ENCODE measurements around the gene SMYD1.

SMYD1 gene

GRCh38 chr2:88057437-88057844 is 10.2 kb upstream of the SMYD1 start:
- no peak for DNase-seq

DNA sequence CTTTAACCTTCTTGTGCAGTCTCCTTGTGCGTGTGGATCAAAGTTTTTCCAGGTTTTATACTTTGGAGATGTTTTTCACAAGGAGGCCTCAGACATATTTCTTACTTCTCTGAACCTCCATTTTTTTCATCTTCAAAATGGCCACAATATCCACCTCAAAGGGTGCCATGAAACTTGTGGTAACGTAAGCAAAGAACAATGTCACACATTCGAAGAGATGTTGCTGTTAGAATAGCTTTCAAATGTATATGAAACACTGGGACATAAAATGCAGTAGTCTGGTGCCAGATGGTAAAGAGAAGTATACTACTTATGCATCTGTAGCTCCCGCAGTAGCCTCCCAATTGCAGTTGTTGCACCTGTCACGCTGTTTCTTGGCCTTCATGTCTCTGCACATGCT is 9.4 kb upstream of the SMYD1 start:
- no peak for DNase-seq

DNA sequence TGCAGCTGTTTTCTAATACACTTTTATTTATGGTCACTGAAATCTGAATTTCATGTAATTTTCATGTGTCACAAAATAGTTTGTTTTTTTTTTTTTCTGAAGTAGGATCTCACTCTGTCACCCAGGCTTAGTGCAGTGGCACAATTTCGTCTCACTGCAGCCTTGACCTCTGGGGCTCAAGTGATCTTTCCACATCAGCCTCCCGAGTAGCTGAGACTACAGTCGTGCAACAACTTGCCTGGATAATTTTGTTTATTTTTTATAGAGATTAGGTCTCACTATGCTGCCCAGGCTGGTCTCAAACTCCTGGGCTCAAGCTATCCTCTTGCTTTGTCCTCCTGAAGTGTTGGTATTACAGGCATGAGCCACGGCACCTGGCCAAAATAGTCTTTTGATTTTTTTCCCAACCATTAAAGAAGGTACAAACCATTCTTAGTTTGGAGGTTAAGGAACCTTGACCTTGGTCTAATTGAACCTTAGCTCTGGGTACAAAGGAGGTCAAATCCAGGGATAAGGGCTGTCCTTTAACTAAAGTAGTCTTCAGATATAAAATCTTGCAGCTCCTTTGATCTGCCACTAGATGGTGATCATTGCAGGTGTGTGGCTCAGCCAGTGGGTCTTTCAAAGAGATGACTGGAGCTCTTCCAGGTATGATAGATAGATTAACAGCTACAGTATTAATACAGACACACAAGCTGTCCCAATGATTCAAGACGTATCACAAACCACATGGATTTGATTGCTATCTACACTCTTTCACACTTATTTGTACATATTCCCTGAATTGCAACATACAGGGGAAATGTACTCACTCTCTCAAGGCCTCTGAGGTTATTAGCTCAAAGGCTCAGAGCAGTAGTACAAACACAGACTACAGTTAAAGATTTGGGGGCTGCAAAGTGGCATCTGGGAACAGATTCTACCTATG is 7.4 kb upstream of the SMYD1 start:
- peak; percentile 19 for DNase-seq

GRCh38 chr2:88060907-88061275 is 6.7 kb upstream of the SMYD1 start:
- DNase-seq = no peak

GRCh38 chr2:88061295-88061694 is 6.3 kb upstream of the SMYD1 start:
- no peak for DNase-seq

GRCh38 chr2:88066543-88066942 is 1.1 kb upstream of the SMYD1 start:
- DNase-seq = no peak

- DNase-seq = no peak
Measured at GRCh38 chr2:88067189-88067588, 436 bp upstream of the SMYD1 start.

DNA sequence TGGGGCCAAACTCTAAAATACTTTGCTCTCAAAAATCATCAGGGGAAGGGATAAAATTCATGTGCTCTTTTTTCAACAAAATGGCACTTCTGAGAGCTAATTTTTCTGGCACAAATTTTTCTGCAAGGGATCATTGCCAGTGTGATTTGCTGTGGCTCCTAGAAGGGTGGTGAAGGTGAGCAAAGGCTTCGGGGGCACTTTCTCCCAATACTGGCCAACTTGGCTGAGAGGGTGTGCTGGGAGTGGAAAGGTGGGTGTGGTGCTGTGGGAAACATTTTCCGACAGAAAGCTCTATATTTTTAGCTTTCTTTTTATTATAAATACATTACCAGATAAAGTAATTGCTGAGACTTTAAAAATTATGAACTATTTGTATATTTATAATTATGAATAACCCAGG is 419 bp downstream of the SMYD1 start:
- no peak for DNase-seq

DNA sequence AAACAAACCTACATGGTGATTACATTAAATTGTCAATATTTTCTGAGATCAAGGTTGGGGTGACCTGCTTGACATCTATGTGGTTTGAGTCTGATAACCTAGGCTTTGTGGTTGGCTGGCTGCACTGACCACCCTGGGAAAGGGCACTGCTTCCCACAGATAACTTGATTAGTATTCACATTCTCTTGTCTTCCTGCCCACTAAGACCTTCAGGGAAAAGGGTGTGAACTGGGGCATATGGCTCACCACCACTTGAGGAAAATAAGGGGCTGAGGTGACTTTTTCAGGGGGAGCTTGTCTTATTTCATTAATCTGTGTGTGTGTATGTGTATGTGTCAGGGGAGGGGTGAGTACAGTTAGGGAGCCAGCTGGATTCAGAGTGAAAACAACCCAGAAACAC is 1.5 kb downstream of the SMYD1 start:
- no peak for DNase-seq

DNA sequence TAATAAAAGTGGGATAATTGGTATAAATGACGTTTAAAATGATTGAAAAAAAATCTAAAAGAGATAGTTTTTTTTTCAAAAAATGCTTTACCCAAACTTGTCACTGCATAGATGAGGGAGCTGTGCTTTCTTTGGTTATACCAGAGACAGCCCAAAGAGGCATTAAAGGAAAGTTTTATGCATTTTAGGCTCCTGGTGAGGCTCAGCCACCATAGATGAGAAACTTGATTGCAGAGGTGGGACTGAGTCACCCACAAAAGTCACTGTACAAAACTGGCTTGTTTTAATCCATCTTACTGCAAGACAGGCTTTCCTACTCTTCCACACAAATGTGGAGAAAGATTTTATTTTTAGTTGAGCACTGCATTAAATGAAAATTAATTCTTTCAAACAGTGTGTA is 2.4 kb downstream of the SMYD1 start:
- DNase-seq = no peak

GRCh38 chr2:88071365-88071764 is 3.7 kb downstream of the SMYD1 start:
- no peak for DNase-seq

- DNase-seq = no peak
Measured at GRCh38 chr2:88074150-88074549, 6.5 kb downstream of the SMYD1 start.

- no peak for DNase-seq
Measured at GRCh38 chr2:88074854-88075292, 7.2 kb downstream of the SMYD1 start.

DNA sequence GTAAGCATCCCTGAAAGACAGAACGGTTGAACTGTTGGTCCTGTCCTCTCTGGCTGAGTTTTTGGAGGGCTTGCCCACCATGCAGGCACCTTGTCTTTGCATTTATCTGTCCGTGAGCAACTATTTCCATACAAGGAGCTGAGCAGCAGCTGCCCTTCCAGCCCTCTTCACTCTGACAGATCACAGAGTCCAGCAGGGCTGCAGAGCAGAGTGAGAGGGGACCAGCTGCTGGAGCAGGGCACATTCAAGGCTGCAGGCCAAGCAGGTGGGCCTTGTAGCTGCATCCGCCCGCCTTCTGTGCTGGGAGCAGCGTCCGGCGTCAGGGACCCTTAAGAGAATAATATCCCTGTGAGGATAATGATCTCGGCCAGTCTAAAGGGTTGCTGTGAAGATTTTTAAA is 9.5 kb downstream of the SMYD1 start:
- no peak for DNase-seq

GRCh38 chr2:88078643-88079172 is 11.1 kb downstream of the SMYD1 start:
- no peak for DNase-seq

GRCh38 chr2:88080545-88080944 is 12.9 kb downstream of the SMYD1 start:
- no peak for DNase-seq

DNA sequence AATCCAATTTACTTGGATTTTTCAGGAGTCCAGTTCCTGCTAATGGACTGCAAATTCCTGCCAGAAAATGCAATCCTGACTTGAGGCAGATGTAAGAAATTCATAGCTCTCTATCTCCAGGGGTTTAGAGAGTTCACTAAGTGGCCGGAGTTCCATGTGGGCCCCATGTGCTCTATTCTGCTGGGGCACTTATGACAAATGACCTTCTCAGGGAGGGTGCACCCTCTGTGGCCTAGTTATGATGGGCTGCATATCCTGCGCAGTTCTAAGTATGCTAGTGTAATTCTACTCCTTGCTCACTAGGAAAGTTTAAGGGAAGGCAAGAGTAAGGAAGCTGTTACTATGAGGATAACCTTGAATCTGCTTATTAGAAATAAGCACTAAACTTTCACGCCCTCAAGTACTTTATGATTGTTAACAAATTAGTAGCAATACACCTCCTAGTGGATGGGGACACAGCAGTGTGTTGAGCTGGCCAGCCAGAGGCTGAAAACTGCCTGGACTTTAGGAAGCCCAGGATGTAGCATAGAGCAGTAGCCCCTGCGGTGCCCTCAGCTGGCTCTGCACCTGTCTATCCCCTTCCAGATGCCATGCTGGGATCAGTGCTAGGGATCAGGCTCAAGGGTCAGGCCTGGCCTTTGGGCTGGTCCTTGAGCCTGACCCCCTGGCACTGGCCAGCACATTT is 14.4 kb downstream of the SMYD1 start:
- DNase-seq = no peak

GRCh38 chr2:88082781-88083180 is 15.2 kb downstream of the SMYD1 start:
- no peak for DNase-seq

- DNase-seq = no peak
Measured at GRCh38 chr2:88085099-88085498, 17.5 kb downstream of the SMYD1 start.

GRCh38 chr2:88085602-88086001 is 18.0 kb downstream of the SMYD1 start:
- DNase-seq = no peak

GRCh38 chr2:88086401-88086800 is 18.8 kb downstream of the SMYD1 start:
- DNase-seq = no peak

DNA sequence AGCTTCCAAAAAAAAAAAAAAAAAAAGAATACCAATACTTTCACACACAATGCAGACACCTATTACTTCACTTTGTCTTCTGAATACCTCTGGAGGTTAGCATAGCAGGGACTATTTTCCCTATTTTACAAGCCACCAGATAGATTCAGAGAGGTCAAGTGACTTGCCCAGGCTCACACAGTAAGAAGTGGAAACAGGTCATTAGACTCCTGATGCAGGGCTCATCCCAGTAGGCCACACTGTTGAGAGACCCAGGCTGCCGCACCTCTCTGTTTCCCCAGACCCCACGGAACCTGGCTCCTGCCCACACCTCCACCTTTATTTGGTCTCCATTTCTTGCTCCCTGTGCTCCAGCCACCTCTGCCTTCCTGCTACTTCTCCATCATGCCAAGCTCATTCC is 19.4 kb downstream of the SMYD1 start:
- DNase-seq = no peak

GRCh38 chr2:88087763-88088162 is 20.1 kb downstream of the SMYD1 start:
- no peak for DNase-seq

DNA sequence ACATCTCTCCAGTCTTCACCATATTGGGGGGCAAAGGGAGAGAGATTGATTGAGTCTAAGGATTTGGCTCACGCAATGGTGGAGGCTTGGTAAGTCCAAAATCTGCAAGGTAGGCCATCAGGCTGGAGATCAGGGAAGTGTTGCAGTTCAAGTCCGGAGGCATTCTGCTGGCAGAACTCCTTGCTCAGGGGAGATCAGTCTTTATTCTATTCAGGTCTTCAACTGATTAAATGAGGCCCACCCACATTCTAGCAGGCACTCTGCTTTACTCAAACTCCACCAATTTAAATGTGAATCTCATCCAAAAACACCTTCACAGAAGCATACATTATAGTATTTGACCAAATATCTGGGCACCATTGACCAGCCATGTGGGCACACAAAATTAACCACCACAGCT is 21.4 kb downstream of the SMYD1 start:
- no peak for DNase-seq

Data from activated naive CD4-positive, alpha-beta T cell treated with anti-CD3 and anti-CD28 coated beads, Interleukin-2, amount 50 U/mL, for 16 hours (primary cell).